Measurements from ENCODE around the gene ARL13B.
A peak's percentile ranks its signal among the peaks of the same experiment; 100 is the strongest.
"Not testable (repeated sequence)": the region's sequence is repeated elsewhere in the genome, so short reads cannot be mapped to it uniquely, and the experiment has no call there.

ARL13B gene

DNA sequence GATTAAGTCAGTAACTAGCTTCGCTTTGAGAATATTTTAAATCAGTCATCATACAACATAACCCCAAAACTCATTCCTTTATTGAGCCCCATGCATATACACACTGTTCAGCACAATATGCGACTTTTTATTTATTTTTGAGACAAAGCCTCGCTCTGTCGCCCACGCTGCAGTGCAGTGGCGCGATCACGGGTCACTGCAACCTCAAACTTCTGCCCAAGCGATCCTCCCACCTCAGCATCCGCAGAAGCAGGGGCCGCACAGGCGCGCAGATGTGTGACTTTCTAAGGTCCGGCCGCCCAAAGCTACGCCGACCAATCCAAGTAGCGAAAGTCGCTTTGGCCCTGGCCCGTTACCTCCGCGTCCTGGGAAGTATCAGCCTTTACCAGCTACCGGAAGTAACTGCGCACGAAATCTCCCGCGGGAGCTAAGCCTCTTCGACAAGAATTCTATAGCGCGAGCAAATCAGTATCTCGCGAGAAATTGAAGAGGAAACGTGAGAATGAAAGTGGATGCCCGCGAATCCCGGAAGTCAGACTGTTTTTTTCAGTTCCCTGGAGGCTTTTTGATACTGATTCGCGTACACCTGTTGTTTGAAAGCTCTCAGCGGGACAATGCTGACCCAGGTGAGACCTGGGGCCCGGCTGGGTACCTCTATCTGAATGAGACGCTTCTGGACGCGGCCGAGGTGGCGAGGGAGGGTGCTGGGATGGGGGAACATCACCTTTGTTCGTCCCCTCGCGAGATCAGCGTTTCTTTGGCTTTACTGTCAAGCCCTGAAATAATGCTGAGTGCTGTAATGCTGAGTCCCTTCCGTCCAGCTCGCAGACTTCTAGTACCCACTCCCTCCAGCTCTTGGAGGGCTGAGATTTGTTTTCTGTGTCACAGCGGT, 82.8 kb downstream of the ARL13B start, which contains the start of the genes DHFR2 and NSUN3:
TSS of gene DHFR2 (minus strand) at position 404 of the 892 bp plus-strand sequence. CDS start 1,405 bp downstream, outside the sequence.
TSS of gene NSUN3 (plus strand) at position 549 of the 892 bp plus-strand sequence. CDS start at position 615, 66 bp downstream.
- peak; percentile 83 for DNase-seq (ENCODE audit: low read depth, low spot score)

DNA sequence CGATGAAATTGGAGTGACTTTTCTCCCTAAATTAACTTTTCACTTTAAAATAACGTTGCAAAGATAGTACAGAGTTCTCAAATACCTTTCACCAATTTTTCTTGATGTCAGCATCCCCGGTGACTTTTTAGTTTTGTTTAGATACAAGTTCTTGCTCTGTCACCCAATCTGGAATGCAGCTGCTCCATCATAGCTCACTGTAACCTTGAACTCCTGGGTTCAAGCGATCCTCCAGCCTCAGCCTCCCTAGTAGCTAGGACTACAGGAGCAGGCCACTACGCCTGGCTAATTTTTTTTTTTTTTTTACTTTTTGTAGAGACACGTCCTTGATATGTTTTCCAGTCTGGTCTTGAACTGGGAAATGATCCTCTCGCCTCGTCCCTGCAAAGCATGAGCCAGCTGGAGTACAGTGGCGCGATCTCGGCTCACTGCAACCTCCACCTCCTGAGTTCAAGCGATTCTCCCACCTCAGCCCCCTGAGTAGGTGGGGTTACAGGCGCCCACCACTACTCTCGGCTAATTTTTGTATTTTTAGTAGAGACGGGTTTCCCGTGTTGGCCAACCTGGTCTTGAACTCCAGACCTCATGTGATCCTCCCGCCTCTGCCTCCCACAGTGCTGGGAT, 83.7 kb downstream of the ARL13B start:
- DNase-seq (ENCODE audit: low read depth, low spot score), result no peak

DNA sequence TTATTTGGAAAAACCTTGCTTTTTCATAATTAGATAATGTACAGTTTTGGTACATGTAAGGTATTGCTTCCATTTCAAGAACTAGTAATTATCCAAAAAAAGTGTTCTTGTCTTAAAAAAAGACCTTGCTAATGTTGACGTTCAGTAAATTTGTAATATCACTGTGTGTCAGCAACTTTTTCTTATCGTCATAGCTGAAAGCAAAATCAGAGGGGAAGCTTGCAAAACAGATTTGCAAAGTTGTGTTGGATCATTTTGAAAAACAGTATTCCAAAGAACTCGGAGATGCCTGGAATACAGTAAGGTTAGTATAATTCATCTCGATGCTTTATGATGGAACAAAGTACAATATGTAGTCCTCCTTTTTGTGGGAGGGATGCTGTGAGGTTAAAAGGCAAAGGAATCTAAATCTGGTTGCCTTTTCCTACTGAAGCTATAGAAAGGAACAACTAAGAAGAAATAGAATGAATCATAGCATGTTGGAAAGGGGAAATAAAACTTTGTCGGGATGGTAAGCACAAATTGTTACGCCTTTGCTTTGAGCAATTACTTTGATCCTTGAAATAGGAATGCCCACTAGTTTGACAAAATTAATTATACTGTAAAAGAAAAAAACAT, 84.4 kb downstream of the ARL13B start:
- DNase-seq (ENCODE audit: low read depth, low spot score), result no peak

DNA sequence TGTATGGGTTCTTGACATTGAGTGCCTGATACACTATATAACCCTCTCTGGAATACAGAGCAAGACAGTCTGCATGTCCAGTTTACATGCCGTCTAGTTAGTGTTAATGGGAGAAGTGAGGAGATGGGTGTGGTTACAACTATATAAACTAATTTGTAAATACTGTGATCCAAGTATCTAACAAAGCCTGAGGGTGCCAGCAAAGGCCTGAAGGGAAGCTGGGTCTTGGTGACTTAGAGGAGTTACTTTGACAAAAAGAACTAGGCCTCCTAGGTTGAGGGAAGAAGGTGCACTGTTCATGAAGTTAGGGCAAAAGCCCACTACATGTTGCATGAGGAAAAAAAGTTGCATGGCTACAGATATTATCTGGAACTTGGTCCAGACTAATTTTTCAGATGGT, 85.2 kb downstream of the ARL13B start:
- no peak for DNase-seq (ENCODE audit: low read depth, low spot score)

DNA sequence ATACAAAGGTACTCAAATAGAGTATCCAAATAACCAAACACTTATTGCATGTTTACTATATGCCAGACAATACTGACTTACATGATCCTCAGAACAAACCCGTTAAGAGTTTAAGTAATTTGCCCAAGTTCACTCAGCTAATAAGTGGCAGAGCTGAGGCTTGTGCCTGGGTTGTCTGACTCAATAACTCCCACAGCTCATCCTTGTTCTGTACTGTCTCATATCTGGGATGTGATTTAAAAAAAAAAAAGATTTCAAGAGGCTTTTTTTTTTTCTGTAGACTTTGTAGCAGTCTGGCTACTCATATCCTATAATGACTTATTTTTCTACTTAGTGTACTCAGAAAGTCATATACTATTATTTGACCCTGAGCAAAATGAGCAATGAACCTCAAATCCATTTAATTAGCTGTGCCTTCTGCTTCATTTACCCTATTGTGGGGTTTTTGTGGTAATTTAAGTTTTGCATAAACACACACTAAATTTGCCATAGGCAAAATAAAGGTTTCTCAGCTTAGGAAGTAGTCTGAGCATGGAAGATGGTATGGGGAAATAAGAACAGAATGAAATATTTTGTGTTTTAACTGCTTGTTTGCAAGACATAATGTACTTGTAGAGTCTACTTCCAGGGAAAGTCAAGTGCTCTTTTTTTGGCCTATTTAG, 86.0 kb downstream of the ARL13B start:
- no peak for DNase-seq (ENCODE audit: low read depth, low spot score)

DNA sequence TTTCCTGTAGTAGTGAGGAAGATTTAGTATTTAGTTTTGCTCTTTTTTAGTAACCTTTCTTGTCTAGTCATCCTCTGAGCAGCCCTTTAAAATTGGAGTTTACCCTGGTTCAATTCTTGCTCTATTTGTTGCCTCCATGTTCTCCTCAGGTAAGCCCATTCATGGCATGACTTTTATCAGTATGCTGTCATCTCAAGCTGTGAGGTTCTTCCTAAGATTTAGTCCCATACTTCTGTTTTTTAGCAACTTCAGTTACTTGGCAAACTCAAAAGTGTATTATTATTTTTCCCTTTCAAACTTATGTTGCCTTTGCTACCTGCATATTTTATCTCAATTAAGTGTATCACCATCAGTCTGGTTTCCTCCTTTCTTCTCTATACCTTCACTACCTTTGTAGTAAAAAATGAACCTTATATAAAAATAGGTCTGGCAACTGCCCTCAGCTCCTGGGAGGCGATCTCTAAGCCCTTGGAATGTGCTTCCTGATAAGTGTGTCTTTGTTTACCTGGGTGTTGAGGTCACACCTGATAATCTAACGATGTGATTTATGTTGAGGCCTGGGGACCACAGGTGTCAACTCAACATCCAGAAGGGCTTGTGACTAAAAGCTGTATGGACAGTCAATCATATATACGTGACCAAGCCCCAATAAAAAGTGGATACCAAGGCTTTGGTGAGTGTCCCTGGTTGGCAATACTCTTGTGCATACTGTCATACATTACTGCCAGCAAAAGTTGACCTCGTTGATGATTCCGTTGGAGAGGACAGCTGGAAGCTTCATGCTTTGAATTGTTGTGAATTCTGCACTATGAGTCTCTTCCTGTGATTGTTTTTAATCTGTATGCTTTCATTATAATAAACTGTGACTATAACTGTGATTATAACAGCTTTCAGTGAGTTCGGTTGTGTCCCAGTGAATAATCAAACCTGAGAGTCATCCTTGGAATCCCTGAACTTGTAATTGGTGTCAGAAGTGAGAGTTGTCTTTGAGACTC, 86.8 kb downstream of the ARL13B start:
- DNase-seq (ENCODE audit: low read depth, low spot score), result no peak

DNA sequence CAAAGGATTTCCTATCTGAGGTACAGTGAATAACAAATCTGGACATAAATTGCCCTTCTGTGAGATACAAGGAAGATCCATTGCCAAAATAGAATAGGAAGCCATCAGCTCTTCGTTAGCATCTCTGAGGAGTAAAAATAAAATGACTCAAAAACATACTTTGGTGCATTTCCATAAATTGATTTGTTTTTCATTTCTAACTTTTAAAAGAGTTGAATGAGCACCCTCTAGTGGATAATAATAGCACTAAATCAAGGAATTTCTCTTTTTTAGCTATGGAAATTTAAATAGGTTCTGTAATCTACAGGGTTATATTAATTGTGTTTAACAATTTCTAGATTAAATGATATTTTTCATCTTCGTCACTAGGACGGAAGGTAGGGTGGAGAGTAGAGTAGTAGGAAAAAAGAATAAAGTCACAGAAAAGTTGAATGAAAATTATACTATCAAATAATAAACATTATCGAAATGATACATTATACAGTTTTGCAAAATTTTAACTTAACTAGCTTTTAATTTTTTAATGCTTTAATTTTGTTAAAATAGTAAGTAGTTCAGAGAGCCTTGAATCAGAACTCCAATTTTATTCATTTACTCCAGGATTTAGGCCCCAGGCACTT, 89.3 kb downstream of the ARL13B start:
- no peak for DNase-seq (ENCODE audit: low read depth, low spot score)

DNA sequence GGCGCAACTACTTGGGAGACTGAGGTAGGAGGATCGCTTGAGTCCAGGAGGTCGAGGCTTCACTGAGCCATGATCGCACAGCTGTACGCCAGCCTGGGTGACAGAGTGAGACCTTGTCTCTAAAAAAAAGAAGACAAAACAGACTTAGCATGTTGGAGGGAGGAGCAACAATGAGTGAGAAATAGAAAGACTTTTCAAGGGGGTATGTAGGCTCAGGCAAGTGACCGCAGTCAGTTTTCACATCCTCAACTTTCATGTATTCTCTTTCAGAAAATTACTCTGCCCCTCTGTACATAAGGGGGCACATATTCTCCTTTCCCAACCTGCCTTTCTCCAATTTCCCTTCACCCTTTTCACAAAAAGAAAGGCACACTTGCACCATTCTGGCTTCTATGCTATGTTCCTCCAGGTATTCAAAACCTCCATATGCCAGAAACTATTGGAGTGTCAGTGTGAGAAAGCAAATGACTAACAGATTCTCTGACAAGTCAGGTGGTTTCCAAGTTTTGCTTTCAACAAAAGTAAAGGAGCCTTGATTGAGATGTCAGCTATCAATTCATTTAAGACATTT, 90.5 kb downstream of the ARL13B start:
- DNase-seq (ENCODE audit: low read depth, low spot score), result no peak

DNA sequence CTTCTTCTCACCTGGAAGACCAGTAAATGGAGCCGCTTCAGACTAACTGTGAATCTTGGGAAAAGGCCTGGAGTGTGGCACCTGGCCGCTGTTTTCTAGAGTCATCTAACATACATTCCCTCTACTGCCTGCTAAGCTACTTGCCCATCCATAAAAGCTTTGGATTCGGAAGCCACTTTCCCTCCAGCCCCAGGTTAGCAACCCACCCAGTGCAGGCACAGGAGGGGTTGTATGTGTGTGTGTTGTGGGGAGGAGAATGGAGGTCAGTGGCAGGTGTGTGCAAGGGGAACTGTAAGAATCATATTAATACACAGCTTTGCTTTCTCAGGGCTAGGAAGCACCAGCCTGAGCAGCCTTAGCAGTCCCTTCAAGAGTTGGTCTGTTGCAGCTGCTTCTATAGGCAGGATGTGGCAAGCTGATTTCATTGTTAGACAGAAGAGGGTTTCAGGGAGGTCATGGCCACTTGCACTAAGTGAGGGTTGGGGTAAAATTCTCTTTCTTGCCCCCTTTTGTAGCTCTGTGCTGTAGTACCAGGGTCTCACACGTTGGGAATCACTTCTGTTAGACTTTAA, 91.8 kb downstream of the ARL13B start:
- DNase-seq (ENCODE audit: low read depth, low spot score), result no peak

DNA sequence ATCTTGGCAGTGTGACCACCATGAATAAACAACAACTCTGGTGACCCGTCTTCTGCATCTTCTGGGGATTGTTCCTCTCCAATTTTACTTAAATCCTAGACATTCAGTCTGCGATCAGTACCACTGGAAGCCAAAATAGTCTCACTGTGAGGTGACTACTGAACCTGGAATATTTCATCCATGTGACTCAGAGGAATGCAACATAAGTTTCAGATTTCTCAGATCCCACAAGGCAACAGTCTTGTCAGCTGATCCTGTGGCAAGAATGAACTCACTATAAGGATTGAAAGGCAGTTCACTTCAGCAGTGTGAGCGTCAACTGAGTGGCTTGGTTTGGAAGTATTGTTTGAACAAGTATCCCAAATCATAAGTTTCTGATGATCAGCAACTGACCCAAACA, 96.1 kb downstream of the ARL13B start:
- no peak for DNase-seq (ENCODE audit: low read depth, low spot score)

DNA sequence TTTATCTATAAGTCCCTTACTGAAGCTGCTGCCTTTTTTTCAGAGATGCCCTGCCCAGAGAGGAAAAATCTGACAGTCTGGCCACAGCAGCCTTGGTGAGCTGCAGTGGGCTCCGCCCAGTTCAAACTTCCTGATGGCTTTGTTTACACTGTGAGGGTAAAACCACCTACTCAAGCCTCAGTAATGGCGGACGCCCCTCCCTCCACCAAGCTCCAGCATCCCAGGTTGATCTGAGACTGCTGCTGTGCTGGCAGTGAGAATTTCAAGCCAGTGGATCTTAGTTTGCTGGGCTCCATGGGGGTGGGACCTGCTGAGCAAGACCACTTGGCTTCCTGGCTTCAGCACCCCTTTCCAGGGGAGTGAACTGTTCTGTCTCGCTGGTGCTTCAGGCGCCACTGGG, 100.6 kb downstream of the ARL13B start:
- not testable (repeated sequence) for DNase-seq (ENCODE audit: low read depth, low spot score)

DNA sequence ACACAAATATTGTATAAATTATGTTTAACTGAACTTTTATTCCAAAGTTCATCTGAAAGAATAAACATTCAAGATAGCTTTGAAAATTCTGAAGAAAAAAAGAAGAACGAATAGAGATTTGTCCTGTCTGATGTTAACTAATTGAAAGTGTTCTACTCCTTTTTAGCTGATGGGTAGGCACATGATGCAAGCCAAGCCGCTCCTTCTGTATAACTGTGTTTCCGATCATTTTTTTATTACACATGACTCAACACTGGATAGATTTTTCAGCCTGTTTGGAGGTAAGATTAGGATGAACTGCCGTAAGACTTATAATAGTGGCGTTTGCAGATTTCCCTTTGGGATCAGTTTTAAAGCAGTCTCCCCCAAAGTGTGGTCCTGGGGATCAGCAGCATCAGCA, 101.9 kb downstream of the ARL13B start:
- no peak for DNase-seq (ENCODE audit: low read depth, low spot score)

DNA sequence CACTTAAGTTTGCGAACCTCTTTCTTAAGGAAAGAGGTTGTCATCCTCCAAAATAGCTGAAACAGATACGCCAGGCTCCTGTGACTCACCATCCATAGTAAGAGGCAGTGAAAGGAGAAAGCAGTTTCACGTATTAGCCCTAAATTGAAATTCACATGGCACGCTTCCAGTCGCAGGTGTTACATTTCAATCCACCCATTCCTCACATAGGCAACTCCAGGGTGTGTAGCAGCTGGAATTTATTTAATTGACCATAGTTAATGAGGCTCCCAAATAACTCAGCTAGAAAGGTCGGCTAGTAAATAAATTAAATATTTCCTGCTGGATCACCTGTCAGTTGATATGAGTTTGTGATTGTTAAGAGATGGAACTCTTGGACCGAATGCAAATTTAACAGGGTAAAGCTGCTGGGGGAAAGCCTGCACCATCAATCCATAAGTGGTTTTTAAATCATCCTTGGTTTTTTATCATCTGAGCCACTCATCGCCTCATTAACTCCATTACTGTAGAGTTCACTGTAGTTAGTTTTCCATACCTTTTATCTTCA, 102.5 kb downstream of the ARL13B start:
- DNase-seq (ENCODE audit: low read depth, low spot score), result no peak

DNA sequence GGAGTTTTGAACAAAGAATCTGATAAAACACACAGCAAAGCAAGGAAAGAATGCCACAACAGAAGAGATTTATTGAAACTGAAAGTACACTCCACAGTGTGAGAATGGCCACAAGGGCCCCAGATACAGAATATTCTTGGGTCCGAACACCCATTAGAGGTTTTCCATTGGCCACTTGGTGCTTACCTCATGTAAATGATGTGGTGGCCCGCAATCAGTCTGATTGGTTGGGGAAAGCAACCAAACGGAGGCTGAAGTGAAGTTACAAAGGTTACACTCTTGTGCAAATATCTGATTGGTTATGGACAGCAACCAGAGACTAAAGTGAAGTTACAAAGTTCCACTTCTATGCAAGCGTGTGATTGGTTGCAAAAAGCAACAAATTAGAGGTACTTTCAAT, 103.3 kb downstream of the ARL13B start:
- DNase-seq (ENCODE audit: low read depth, low spot score), result no peak

DNA sequence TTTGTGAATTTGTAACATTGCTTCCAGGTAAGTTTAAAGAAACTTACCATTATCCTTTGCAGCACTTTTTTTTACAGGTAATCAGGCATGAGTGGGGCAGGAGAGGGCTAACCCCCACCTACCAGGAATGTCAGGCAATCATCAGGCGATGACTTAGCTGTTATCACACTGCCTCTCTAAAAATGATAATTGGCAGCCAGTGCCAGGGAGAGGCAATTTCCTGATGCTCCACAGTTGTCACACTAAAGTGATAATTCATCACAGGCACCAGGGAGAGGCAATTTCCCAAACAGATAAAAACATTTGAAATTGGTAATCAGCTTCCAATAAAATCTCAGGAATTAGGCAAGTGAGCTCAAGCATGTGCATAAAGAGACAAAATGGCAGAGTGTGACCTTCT, 109.2 kb downstream of the ARL13B start:
- no peak for DNase-seq (ENCODE audit: low read depth, low spot score)

DNA sequence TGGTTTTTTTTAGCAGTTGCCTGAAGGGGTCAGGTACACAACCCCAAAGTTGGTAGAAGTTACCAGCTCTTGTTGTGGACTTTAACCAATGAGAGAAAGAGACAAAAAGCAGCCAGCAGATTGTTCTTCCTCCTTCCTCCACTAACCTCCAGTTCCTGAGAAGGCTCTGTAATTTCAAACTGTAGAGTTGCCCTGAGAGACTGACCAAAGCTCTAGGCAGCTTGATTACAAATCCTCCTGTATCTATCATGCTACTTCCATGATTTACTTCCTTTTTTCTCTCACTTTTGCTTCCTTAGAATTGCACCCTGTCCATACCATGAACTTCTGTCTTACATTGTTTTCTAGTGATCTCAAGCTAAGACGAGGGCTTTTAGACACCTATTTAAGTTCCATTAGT, 112.1 kb downstream of the ARL13B start:
- no peak for DNase-seq (ENCODE audit: low read depth, low spot score)

DNA sequence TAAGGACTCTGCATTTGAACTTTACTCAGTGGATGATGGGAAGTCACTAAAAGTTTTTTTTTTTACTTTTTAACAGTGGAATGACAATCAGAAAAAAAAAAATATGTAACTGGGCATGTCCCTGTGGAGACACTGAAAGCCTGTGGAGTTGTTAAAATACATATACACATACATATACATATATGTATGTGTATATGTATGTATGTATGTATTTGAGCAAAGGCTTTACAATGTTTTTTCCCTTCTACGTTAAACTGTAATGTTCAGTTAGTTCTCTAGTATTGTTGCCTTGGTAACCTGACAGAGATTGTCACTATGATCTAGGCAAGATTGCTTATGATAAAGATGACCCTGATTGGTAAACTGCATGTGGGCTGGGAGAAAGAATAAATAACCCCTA, 113.2 kb downstream of the ARL13B start:
- no peak for DNase-seq (ENCODE audit: low read depth, low spot score)

DNA sequence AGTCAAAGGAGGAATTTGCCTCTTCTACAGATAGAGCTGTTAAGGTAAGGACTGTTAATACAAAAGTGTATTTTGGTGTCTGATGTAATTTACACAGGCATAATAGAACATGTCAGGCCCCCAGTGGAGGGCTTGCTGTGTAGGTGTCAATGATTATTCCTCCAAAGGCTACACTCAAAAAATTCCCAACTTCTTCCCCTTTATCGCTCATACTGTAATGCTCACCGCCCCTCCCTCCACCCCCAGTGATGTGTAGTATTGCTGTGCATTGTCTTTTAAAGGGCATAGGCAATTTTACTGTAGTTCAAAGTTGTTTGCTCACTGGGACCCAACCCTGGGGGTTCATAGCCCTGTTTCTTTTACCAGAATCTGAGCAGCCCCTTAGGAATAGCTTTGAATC, 115.2 kb downstream of the ARL13B start:
- no peak for DNase-seq (ENCODE audit: low read depth, low spot score)

DNA sequence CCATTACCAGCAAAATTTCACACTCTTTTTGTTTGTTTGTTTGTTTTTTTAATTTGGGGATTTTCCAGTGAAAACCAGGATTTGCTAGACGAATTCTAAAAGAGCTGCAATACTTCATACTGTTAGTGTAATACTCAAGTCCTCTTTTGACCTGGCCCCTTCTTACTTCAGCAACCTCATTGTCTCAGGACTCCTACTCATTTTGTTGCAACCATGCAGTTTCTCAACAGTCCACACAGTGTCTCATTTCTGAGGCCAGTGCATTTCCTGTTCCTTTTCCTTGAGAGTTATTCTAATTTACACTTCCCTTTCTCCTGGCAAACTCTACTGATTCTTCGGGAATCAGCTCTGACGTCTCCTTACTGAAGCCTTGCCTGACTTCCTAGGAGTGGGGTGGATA, 118.5 kb downstream of the ARL13B start:
- no peak for DNase-seq (ENCODE audit: low read depth, low spot score)
